ENCODE results near the gene PCYT1A.

PCYT1A gene

GRCh38 chr3:196227121-196227561, 60.4 kb downstream of the PCYT1A start:
- no peak for TF ChIP-seq EZH2phosphoT487 (conservative IDR thresholded peaks at IDR 0.05; ENCODE audit: low read length)
- TF ChIP-seq CTCF (IDR thresholded peaks at IDR 0.05; ENCODE audit: insufficient read depth, low read length, poor library complexity, severe bottlenecking) = no peak
- Histone ChIP-seq H3K27ac (ENCODE audit: low read depth, low read length) (no peak overlapping the region), H3K36me3 (ENCODE audit: low read length) (no peaks in the 10 kb centered on the region), H3K27me3 (ENCODE audit: low read length) (no peaks in the 10 kb centered on the region), H3K9me2 (replicated peaks; ENCODE audit: insufficient read depth, low read length) (no peaks in the 10 kb centered on the region), H3K4me2 (ENCODE audit: low read depth, low read length, poor library complexity, severe bottlenecking) (no peak overlapping the region), H3K4me3 (ENCODE audit: insufficient read depth, low read length, poor library complexity, severe bottlenecking) (no peak overlapping the region), H3K79me2 (ENCODE audit: insufficient read depth, low read length) (no peaks in the 10 kb centered on the region), H2AFZ (ENCODE audit: low read depth, low read length, severe bottlenecking) (no peak overlapping the region), H3K9ac (ENCODE audit: low read length) (no peak overlapping the region), H3F3A (ENCODE audit: insufficient read depth) (no peaks in the 10 kb centered on the region), H3K9me3 (ENCODE audit: insufficient read depth, low read length) (no peaks in the 10 kb centered on the region), H4K20me1 (ENCODE audit: low read depth, low read length) (no peaks in the 10 kb centered on the region)

- no peak overlapping the region for H3K27ac ChIP-seq (ENCODE audit: low read depth, low read length)
- TF ChIP-seq CTCF (IDR thresholded peaks at IDR 0.05; ENCODE audit: insufficient read depth, low read length, poor library complexity, severe bottlenecking) (no peak), EZH2phosphoT487 (conservative IDR thresholded peaks at IDR 0.05; ENCODE audit: low read length) (no peak)
- no peaks in the 10 kb centered on the region for H4K20me1 ChIP-seq (ENCODE audit: low read depth, low read length)
- H3K4me3 ChIP-seq (ENCODE audit: insufficient read depth, low read length, poor library complexity, severe bottlenecking) = no peak overlapping the region
- H3K79me2 ChIP-seq (ENCODE audit: insufficient read depth, low read length) = no peaks in the 10 kb centered on the region
- H3K4me2 ChIP-seq (ENCODE audit: low read depth, low read length, poor library complexity, severe bottlenecking) = no peak overlapping the region
- H3K9me2 ChIP-seq (replicated peaks; ENCODE audit: insufficient read depth, low read length) = no peaks in the 10 kb centered on the region
- no peaks in the 10 kb centered on the region for H3K27me3 ChIP-seq (ENCODE audit: low read length)
- H3K9me3 ChIP-seq (ENCODE audit: insufficient read depth, low read length) = no peaks in the 10 kb centered on the region
- no peak overlapping the region for H3K9ac ChIP-seq (ENCODE audit: low read length)
- H3F3A ChIP-seq (ENCODE audit: insufficient read depth) = no peaks in the 10 kb centered on the region
- H3K36me3 ChIP-seq (ENCODE audit: low read length) = no peaks in the 10 kb centered on the region
- H2AFZ ChIP-seq (ENCODE audit: low read depth, low read length, severe bottlenecking) = no peak overlapping the region
Measured at GRCh38 chr3:196225763-196226364, 61.7 kb downstream of the PCYT1A start.

- Histone ChIP-seq H3K36me3 (ENCODE audit: low read length) (no peaks in the 10 kb centered on the region), H3F3A (ENCODE audit: insufficient read depth) (no peaks in the 10 kb centered on the region), H3K27me3 (ENCODE audit: low read length) (no peaks in the 10 kb centered on the region), H3K79me2 (ENCODE audit: insufficient read depth, low read length) (no peaks in the 10 kb centered on the region), H3K9me2 (replicated peaks; ENCODE audit: insufficient read depth, low read length) (no peaks in the 10 kb centered on the region), H3K27ac (ENCODE audit: low read depth, low read length) (no peak overlapping the region), H3K9ac (ENCODE audit: low read length) (no peak overlapping the region), H2AFZ (ENCODE audit: low read depth, low read length, severe bottlenecking) (no peak overlapping the region), H3K9me3 (ENCODE audit: insufficient read depth, low read length) (no peaks in the 10 kb centered on the region), H3K4me3 (ENCODE audit: insufficient read depth, low read length, poor library complexity, severe bottlenecking) (no peak overlapping the region), H4K20me1 (ENCODE audit: low read depth, low read length) (no peaks in the 10 kb centered on the region), H3K4me2 (ENCODE audit: low read depth, low read length, poor library complexity, severe bottlenecking) (no peak overlapping the region)
- TF ChIP-seq EZH2phosphoT487 (conservative IDR thresholded peaks at IDR 0.05; ENCODE audit: low read length) (no peak), CTCF (IDR thresholded peaks at IDR 0.05; ENCODE audit: insufficient read depth, low read length, poor library complexity, severe bottlenecking) (no peak)
Measured at GRCh38 chr3:196225086-196225485, 62.4 kb downstream of the PCYT1A start.
